ENCODE measurements around the gene AP1M2.

DNA sequence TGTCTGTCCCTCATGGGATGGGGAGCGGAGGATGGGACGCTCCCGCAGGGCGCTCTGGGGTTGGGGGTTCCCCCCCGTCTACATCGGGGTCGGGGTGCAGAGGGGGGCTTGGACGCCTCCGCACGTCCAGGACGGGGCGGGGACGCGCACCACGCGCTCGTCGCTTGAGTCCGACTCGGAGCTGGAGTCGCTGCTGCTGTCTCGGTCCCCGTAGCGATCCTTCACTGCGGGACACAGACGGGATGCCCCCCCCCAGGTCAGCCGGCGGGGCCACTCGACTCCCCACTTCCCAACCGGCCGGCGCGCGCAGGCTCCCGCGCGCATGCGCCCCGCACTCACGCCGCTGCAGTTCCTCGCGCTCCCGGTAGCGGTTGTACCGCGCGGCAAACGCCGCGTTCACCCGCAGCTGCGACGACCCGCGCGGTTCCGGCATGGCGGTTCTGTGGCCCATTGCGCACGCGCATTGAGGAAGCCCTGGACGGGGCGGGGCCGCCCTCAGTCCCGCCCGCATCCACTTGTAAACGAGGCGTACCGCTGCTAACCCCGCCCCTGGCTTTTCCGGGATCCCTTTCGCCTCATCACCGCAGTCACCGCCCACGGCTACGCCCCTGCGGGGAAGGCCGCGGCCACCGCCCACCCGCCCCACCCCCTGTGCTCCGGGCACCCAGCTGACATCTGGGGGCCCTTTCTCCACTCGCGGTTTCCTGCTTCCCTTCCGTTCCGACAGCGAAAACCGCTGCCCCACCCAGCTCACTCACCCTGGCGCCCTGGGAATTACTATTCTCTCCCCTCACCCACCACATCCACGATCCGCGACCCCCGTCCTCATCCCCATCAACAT is 21.3 kb downstream of the AP1M2 start, which contains the start of gene KRI1:
- TF ChIP-seq, protein P1, sequence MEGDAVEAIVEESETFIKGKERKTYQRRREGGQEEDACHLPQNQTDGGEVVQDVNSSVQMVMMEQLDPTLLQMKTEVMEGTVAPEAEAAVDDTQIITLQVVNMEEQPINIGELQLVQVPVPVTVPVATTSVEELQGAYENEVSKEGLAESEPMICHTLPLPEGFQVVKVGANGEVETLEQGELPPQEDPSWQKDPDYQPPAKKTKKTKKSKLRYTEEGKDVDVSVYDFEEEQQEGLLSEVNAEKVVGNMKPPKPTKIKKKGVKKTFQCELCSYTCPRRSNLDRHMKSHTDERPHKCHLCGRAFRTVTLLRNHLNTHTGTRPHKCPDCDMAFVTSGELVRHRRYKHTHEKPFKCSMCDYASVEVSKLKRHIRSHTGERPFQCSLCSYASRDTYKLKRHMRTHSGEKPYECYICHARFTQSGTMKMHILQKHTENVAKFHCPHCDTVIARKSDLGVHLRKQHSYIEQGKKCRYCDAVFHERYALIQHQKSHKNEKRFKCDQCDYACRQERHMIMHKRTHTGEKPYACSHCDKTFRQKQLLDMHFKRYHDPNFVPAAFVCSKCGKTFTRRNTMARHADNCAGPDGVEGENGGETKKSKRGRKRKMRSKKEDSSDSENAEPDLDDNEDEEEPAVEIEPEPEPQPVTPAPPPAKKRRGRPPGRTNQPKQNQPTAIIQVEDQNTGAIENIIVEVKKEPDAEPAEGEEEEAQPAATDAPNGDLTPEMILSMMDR (optimal IDR thresholded peaks at IDR 0.05 in 1 of 3, IDR thresholded peaks at IDR 0.05 in 1 of 3, conservative IDR thresholded peaks at IDR 0.05 in 1 of 3; ENCODE audit: extremely low read depth in 1 of 3, insufficient read depth in 2 of 3, low read length in 3 of 3) = peak; percentile 13 to 54 (median 18)
- TF ChIP-seq EZH2 (IDR thresholded peaks at IDR 0.05; ENCODE audit: low read length) = no peak

All from keratinocyte (primary cell).